ENCODE data around the gene ENO1. TPM values are rescaled to one million over a fixed set of nuclear protein-coding genes. Genes with fewer than 3 reads are reported as not detected.
A peak's percentile ranks its signal among the peaks of the same experiment; 100 is the strongest.

ENO1 gene
- total RNA-seq (2012; rRNA removed) (2,952 and 3,643 TPM in 2 replicates), polyA plus RNA-seq (2012; rRNA removed) (2,094 and 2,125 TPM in 2 replicates), Bru-seq, nascent RNA (percentile 98 among the genes with signal in this experiment), BruChase-seq, experiment 1, labeled RNA remaining after a 6-hour chase (percentile 96 among the genes with signal in this experiment), BruChase-seq, experiment 2, labeled RNA remaining after a 2-hour chase (percentile 91 among the genes with signal in this experiment)
- 1,308 and 1,582 TPM in 2 replicates for polyA plus RNA-seq (2012; cell fraction: cytosol; rRNA removed)
- polyA plus RNA-seq (2012; cell fraction: nucleus; rRNA removed; ENCODE audit: low replicate concordance): 1,133 and 1,170 TPM in 2 replicates
- long read RNA-seq, transcript ENO1-201 (12 exons, 1,781 nt): major isoform, 1,857 of 2,248 reads
- long read RNA-seq, partial matches to known transcripts: 311 of 2,248 reads
- long read RNA-seq, other reads (novel, unspliced or antisense): 74 of 2,248 reads

DNA sequence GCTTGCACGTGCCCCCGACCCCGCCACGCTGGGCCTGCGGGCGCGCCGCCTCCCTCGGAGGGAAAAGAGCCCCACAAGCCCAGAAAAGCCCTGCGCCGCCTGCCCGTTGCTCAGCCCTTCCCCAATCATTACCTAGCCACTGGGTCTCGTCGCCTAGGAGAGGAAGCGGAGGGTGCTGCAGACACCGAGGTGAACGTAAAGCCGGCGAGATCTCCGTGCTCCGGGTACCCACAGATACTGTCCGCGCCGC is at the start of gene ENO1:
Gene ENO1 (minus strand): TSS at position 239 of the 250 bp plus-strand sequence. CDS start 3,778 bp downstream, outside the sequence.
- H3K79me1 ChIP-seq (ENCODE audit: low read depth in 1 of 2, low read length in 2 of 2): peaks cover 2 to 26% of the 10 kb centered on the region in 2 experiments; a peak in 3 of 4 replicates
- POLR2A ChIA-PET (ENCODE audit: unreplicated experiment): interaction anchor here (0.6 to 1.5 kb wide), 4 partner anchors 9 to 1509 kb away, joined by 3 to 4 read pairs (median 3); no protein-coding TSS in a partner anchor
- H3K9ac ChIP-seq (ENCODE audit: low read depth, low read length): peak within 1 kb of the TSS; percentile 96
- H3K9me3 ChIP-seq (ENCODE audit: control insufficient read depth, insufficient read depth, low read length): no peaks in the 10 kb centered on the region
- H3K9me1 ChIP-seq (ENCODE audit: insufficient read depth, low read length): peaks cover 10% of the 10 kb centered on the region
- peak within 1 kb of the TSS; percentile 97 for H3K27ac ChIP-seq (ENCODE audit: insufficient read depth, low read length)
- TF ChIP-seq NFE2L2 (IDR thresholded peaks at IDR 0.05; ENCODE audit: low read depth, low read length) (no peak), BHLHE40 (IDR thresholded peaks at IDR 0.05; ENCODE audit: low read depth, low read length) (no peak), RAD21 (IDR thresholded peaks at IDR 0.05; ENCODE audit: low read length) (no peak), POLR2A (IDR thresholded peaks at IDR 0.05; ENCODE audit: low read depth, low read length) (peak; percentile 97), MAZ (IDR thresholded peaks at IDR 0.05; ENCODE audit: borderline replicate concordance, low read depth, low read length) (no peak), RCOR1 (IDR thresholded peaks at IDR 0.05; ENCODE audit: insufficient replicate concordance, low read length) (no peak), CHD1 (IDR thresholded peaks at IDR 0.05; ENCODE audit: low read depth, low read length) (peak; percentile 72; the same call in 1 of the 2 replicates), CEBPB (IDR thresholded peaks at IDR 0.05; ENCODE audit: low read depth, low read length) (no peak), FOS (IDR thresholded peaks at IDR 0.05; ENCODE audit: low read depth, low read length) (no peak)
- TF ChIP-seq, protein P1, sequence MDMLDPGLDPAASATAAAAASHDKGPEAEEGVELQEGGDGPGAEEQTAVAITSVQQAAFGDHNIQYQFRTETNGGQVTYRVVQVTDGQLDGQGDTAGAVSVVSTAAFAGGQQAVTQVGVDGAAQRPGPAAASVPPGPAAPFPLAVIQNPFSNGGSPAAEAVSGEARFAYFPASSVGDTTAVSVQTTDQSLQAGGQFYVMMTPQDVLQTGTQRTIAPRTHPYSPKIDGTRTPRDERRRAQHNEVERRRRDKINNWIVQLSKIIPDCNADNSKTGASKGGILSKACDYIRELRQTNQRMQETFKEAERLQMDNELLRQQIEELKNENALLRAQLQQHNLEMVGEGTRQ (IDR thresholded peaks at IDR 0.05; ENCODE audit: low read depth, low read length): no peak
- TF ChIP-seq, protein P2, sequence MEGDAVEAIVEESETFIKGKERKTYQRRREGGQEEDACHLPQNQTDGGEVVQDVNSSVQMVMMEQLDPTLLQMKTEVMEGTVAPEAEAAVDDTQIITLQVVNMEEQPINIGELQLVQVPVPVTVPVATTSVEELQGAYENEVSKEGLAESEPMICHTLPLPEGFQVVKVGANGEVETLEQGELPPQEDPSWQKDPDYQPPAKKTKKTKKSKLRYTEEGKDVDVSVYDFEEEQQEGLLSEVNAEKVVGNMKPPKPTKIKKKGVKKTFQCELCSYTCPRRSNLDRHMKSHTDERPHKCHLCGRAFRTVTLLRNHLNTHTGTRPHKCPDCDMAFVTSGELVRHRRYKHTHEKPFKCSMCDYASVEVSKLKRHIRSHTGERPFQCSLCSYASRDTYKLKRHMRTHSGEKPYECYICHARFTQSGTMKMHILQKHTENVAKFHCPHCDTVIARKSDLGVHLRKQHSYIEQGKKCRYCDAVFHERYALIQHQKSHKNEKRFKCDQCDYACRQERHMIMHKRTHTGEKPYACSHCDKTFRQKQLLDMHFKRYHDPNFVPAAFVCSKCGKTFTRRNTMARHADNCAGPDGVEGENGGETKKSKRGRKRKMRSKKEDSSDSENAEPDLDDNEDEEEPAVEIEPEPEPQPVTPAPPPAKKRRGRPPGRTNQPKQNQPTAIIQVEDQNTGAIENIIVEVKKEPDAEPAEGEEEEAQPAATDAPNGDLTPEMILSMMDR (conservative IDR thresholded peaks at IDR 0.05; ENCODE audit: low read depth, low read length): no peak
- H3K23ac ChIP-seq (ENCODE audit: low read depth, low read length): peak within 1 kb of the TSS; percentile 96
- peaks cover 22% of the 10 kb centered on the region for H3K36me3 ChIP-seq (ENCODE audit: control insufficient read depth, insufficient read depth, low read length)
- peaks cover 50% of the 10 kb centered on the region for H4K20me1 ChIP-seq (ENCODE audit: insufficient read depth, low read length)
- peak within 1 kb of the TSS; percentile 91 for H3K4me2 ChIP-seq (ENCODE audit: low read depth, low read length)
- peak within 1 kb of the TSS; percentile 99 for H4K91ac ChIP-seq (ENCODE audit: insufficient read depth, low read depth, low read length)
- H3K14ac ChIP-seq (replicated peaks; ENCODE audit: low read depth, low read length): peak within 1 kb of the TSS; percentile 99
- WGBS, 2 experiments (ENCODE audit: extremely low coverage in 2 of 2, insufficient read length in 1 of 2): no CpG with 5 or more reads among the region's 24 CpGs
- peak within 1 kb of the TSS; percentile 98 for H2BK5ac ChIP-seq (ENCODE audit: low read depth, low read length, poor library complexity, severe bottlenecking)
- H3K18ac ChIP-seq (ENCODE audit: low read depth, low read length): peak within 1 kb of the TSS; percentile 89
- H2BK20ac ChIP-seq (ENCODE audit: low read depth, low read length): peak within 1 kb of the TSS; percentile 89; the same call in 1 of the 2 replicates
- DNase-seq (no peak), ATAC-seq (ENCODE audit: low read depth) (peak; percentile 2)
- intact Hi-C loops (cut with micrococcal nuclease): no loop called here
- H2AK9ac ChIP-seq (replicated peaks; ENCODE audit: low read depth, low read length, poor library complexity): peak within 1 kb of the TSS; percentile 100
- peak within 1 kb of the TSS; percentile 91 to 98 for H4K8ac ChIP-seq (ENCODE audit: low read depth in 2 of 2, low read length in 2 of 2)
- H2BK15ac ChIP-seq (ENCODE audit: low read depth, low read length): peak within 1 kb of the TSS; percentile 100; the same call in 2 of the 3 replicates
- peaks cover 20% of the 10 kb centered on the region for H3K4me1 ChIP-seq (ENCODE audit: control insufficient read depth, insufficient read depth, low read length)
- peak within 1 kb of the TSS; percentile 100 for H2AK5ac ChIP-seq (ENCODE audit: low read depth, low read length)
- H3K56ac ChIP-seq (ENCODE audit: extremely low read depth, insufficient read depth, low read length): peak within 1 kb of the TSS; percentile 93
- H4K5ac ChIP-seq (ENCODE audit: low read depth, low read length): peak within 1 kb of the TSS; percentile 92
- peak within 1 kb of the TSS; percentile 84 for H3K4me3 ChIP-seq (ENCODE audit: insufficient read depth, low read depth, low read length)
- peak within 1 kb of the TSS; percentile 92 for H2BK120ac ChIP-seq (ENCODE audit: low read depth, low read length)
- BruUV-seq (replicated peaks): no TSS peak
- peak within 1 kb of the TSS; percentile 99 for H3K4ac ChIP-seq (ENCODE audit: low read depth, low read length)
- CTCF ChIA-PET: interaction anchor here (0.9 kb wide), 1 partner anchor 127 kb away, joined by 4 read pairs; no protein-coding TSS in a partner anchor
- peak within 1 kb of the TSS; percentile 89 for H2AFZ ChIP-seq (replicated peaks; ENCODE audit: low read length, poor library complexity)
- in situ Hi-C loops (cut with MboI; ENCODE audit: low sequenced_read_pairs): no loop called here
- dilution Hi-C loops (cut with HindIII; ENCODE audit: low sequenced_read_pairs, unreplicated experiment): no loop called here
- no peaks in the 10 kb centered on the region for H3K27me3 ChIP-seq (ENCODE audit: control insufficient read depth, insufficient read depth, low read length)
